UCSD-AML1 (cell line): ENCODE measurements around the gene SLC6A18.

Experiments used
- DNase-seq: peaks from one replicate; lab custom pipeline; 2025; ENCODE audit not compliant: unreplicated experiment; lab: John Stamatoyannopoulos, UW

Gene SLC6A18

GRCh38 chr5:1186351-1187233, 38.6 kb upstream of the SLC6A18 start:
- DNase-seq, result no peak

- DNase-seq, result no peak
These were observed 37.8 kb upstream of the SLC6A18 start for GRCh38 chr5:1187234-1187949.

DNA sequence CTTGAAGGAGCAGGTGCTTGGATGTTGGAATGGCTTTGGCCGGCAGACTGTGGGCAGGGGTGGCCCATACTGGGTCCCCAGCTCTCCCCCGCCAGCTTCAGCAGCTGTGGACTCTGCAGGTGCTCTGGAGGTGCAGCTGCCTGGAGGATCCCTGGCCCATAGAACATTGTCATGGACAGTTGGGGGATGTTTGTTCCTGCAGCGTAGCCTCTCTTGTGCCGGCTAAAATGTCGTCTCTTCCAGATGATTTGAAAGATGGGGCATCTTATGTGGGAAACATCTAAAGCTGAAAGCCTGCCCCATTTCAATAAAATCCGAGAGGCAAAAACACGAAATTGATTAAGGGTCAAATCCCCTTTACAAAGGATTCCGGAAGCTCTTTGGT, 37.2 kb upstream of the SLC6A18 start:
- DNase-seq, result no peak

- DNase-seq, result no peak
These were observed 36.7 kb upstream of the SLC6A18 start for GRCh38 chr5:1188464-1188863.

- DNase-seq, result no peak
These were observed 35.9 kb upstream of the SLC6A18 start for GRCh38 chr5:1189269-1189668.

GRCh38 chr5:1190278-1190677, 34.9 kb upstream of the SLC6A18 start:
- no peak for DNase-seq

GRCh38 chr5:1190837-1191239, 34.3 kb upstream of the SLC6A18 start:
- DNase-seq, result peak; percentile 67

DNA sequence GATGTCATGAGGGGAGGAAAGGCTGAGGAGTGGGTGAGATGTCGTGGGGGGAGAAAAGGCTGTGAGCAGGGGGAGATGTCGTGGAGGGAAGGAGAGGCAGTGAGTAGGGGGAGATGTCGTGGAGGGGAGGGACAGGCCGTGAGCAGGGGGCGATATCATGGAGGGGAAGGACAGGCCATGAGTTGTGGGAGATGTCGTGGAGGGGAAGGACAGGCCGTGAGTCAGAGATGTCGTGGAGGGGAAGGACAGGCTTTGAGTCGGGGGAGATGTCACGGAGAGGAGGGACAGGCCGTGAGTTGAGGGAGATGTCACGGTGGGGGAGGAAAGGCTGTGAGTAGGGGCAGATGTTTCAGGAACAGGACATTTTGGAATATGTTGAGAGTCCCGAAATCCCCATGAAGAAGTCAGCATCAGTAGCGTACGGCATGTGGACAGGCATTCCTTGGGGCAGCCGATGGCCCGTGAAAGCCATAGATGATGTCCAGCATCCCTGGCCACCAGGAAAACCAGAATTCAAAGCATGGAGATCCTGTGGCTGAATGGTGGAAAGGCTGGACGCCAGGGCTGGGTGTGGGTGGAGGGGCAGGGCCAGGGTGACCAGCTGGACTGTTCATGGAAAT, 32.1 kb upstream of the SLC6A18 start:
- DNase-seq, result no peak

- no peak for DNase-seq
These were observed 31.6 kb upstream of the SLC6A18 start for GRCh38 chr5:1193591-1193985.

- DNase-seq, result no peak
These were observed 30.8 kb upstream of the SLC6A18 start for GRCh38 chr5:1194378-1194777.

GRCh38 chr5:1195439-1195838, 29.7 kb upstream of the SLC6A18 start:
- no peak for DNase-seq

- DNase-seq, result no peak
These were observed 29.3 kb upstream of the SLC6A18 start for GRCh38 chr5:1195916-1196315.

- DNase-seq, result no peak
These were observed 28.6 kb upstream of the SLC6A18 start for GRCh38 chr5:1196562-1196961.

DNA sequence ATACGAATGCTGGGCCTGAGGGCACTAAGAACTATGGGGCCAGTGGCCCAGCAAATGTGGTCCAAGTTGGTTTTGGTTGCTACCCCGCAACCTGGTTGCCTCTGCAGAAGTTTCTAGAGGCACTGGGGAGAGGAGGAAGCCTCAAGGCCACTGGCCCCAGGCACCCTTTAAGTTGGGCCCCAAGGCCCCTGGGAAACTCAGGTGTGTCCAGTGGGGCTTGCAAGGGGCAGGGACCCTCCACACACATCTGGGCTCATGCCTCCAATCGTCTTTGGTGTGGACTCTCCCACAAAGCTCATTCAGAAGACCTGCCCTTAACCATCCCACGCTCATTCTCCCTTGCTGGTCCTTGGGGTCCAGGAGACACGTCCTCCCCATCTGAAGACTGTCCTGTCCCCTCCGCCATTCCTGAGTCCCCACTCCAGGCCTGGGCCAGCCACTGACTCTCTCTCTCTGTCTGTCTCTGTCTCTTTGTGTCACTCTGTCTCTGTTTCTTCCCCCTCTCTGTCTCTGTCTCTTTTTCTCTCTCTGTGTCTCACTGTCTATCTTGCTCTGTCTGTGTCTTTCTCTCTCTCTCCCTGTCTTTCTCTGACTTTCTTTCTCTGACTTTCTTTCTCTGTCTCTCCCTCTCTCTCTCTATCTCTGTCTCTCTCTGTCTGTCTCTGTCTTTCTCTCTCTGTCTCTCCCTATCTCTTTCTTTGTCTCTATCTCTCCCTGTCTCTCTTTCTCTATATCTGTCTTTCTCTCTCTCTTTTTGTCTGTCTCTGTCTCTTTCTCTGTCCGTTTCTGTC, 27.1 kb upstream of the SLC6A18 start:
- DNase-seq, result no peak

DNA sequence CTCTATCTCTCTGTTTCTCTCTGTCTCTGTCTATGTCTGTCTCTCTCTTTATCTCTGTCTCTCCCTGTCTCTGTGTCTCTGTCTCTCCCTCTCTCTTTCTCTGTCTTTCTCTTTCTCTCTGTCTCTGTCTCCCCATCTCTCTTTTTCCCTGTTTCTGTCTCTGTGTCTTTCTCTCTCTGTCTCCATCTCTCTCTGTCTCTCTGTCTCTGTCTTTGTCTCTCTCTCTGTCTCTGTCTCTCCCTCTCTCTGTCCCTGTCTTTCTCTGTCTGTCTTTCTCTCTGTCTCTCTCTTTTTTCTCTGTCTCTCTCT, 25.9 kb upstream of the SLC6A18 start:
- DNase-seq, result no peak

DNA sequence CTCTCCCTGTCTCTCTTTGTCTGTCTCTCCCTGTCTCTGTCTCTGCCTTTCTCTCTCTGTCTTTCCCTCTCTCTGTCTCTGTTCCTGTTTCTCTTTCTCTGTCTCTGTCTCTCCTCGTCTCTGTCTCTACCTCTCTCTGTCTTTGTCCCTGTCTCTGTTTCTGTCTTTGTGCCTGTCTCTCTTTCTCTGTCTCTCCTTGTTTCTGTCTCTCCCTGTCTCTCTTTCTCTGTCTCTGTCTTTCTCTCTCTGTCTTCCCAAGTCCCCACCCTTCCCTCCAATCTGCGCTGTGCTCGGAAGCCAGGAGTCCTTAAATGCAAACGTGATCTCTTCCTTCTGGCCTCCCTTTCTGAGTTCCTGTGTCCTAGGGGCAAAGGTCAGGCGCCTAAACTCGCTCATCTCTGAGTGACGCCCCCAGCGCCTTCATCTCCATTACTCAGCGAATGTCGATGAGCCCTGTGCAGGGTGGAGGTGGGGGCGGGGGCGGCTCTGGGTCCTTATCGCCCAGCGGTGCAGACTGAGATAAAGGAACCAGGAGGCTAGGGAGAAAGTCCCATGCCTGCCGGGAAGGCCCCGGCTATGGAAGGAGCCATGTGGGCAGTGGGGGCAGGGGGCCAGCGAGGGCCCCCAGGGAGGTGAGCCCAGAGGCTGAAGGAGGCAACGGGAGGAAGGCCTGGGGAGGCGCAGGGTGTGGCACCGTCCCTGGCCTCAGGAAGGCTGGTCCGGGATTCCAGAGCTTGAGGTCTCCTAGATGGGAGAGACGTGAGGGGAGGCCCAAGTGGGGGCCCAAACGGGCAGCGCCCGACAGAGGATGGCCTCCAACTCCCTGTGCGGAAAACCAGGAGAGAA, 25.3 kb upstream of the SLC6A18 start:
- no peak for DNase-seq

DNA sequence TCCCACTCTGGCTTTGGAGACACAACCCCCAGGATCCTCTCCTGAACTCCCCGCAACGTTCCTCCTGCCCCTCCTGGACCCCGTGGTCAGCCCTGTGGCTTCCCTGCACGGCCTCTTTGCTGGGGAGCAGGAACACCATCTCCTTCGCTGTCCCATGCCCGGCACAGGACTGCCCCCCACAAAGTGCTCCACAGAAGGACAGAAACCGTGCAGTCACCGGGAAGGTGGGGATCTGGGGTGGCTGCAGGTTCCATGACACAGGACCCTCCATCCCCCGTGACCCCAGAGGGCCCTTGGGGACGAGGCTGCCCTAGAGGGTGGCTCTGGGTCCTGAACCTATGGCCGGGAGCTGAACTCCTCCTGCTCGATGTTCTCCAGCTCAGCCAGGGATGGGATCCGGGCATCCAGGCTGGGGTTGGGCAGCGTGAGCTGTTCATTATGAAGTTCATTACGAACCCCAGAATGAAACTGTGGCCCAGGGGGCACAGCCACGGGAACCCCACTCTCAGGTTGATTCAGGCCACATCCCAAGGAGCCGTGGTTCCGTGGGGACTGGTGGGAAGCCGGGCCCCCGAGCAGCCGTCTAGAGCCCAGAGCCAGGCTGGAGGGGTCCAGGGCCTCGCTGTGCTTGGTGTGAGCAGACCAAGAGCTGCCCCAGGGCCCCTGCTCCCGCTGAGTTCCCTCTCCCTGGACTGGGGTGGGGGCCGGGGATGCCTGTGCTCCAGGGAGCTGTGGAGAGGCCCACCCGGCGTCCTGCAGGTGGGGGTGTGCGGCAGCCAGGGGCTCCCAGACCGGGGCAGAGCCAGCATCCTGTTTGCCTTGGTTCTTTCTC, 24.5 kb upstream of the SLC6A18 start:
- DNase-seq, result no peak

- DNase-seq, result no peak
These were observed 23.7 kb upstream of the SLC6A18 start, which contains the start of gene SLC6A19 for GRCh38 chr5:1201327-1202025. Gene SLC6A19, plus strand, starts transcription at chr5:1201595. Its CDS starts 56 bp downstream, at chr5:1201651.
